OCI-LY7 (cell line): Measurements from ENCODE around the gene TRPC6. TPM values are rescaled to one million over a fixed set of nuclear protein-coding genes. Genes with fewer than 3 reads are reported as not detected.

Experiments
- BruUV-seq: library from RNA; stranded (reverse); fragments of 400-500 nt; replicated peaks from 2 replicates; lab custom pipeline; 2021; lab: Mats Ljungman, UMichigan
- CTCF ChIA-PET: fragments of 300-600 bp; sonication (Branson Sonifier 250); formaldehyde crosslinking; loops from one replicate; lab custom pipeline; 2022; ENCODE audit warnings: antibody characterized with exemption; ENCODE audit not compliant: unreplicated experiment; lab: Charles Lee
- POLR2A ChIA-PET: fragments of 300-600 bp; sonication (Branson Sonifier 250); formaldehyde crosslinking; loops from one replicate; lab custom pipeline; 2022; ENCODE audit warnings: antibody characterized with exemption; lab: Charles Lee
- DNase-seq: peaks from one replicate; pipeline ENCODE4 v3.0.0-alpha.2; 2015; ENCODE audit warnings: low spot score
- H2AFZ ChIP-seq: fragments of 200-600 bp; sonication (generic), shearing (Covaris generic); 2 replicates; pipeline ENCODE4 v1.6.1; 2014; ENCODE audit warnings: mild to moderate bottlenecking, antibody characterized with exemption, low read length, moderate library complexity
- H3K27ac ChIP-seq: fragments of 200-600 bp; sonication (generic); 2 replicates; pipeline ENCODE4 v1.5.1; 2014; ENCODE audit warnings: mixed run types, low read depth, mild to moderate bottlenecking, moderate library complexity, low read length, inconsistent platforms; ENCODE audit not compliant: poor library complexity, severe bottlenecking
- H3K36me3 ChIP-seq: fragments of 200-600 bp; sonication (generic); 2 replicates; pipeline ENCODE4 v1.6.1; 2014; ENCODE audit warnings: mild to moderate bottlenecking, antibody characterized with exemption, low read length, moderate library complexity, mixed read lengths; ENCODE audit not compliant: insufficient read depth
- H3K4me1 ChIP-seq: fragments of 200-600 bp; sonication (generic); 2 replicates; pipeline ENCODE4 v1.5.1; 2014; ENCODE audit warnings: mild to moderate bottlenecking, low read length; ENCODE audit not compliant: insufficient read depth, poor library complexity, severe bottlenecking
- H3K4me2 ChIP-seq: fragments of 200-600 bp; sonication (generic); 2 replicates; pipeline ENCODE4 v1.6.1; 2014; ENCODE audit warnings: mild to moderate bottlenecking, low read length
- H3K4me3 ChIP-seq: fragments of 200-600 bp; sonication (generic); 2 replicates; pipeline ENCODE4 v1.5.1; 2014; ENCODE audit warnings: mild to moderate bottlenecking, low read depth, low read length; ENCODE audit not compliant: poor library complexity, severe bottlenecking
- H3K79me2 ChIP-seq: fragments of 200-600 bp; sonication (generic); 2 replicates; pipeline ENCODE4 v1.6.1; 2016; ENCODE audit warnings: low read depth, mild to moderate bottlenecking, low read length, moderate library complexity, mixed read lengths; ENCODE audit not compliant: insufficient read depth
- H3K9me2 ChIP-seq: fragments of 200-600 bp; sonication (generic); 2 replicates; pipeline ENCODE4 v1.6.1; 2016; ENCODE audit warnings: mild to moderate bottlenecking, low read length, mixed read lengths; ENCODE audit not compliant: insufficient read depth
- H3K9me3 ChIP-seq: fragments of 200-600 bp; sonication (generic); 2 replicates; pipeline ENCODE4 v1.6.1; 2014; ENCODE audit warnings: mild to moderate bottlenecking, mixed run types, low read length, mixed read lengths
- H4K20me1 ChIP-seq: fragments of 200-600 bp; sonication (generic); 2 replicates; pipeline ENCODE4 v1.6.1; 2014; ENCODE audit warnings: mild to moderate bottlenecking, antibody characterized with exemption, low read length, moderate library complexity, mixed read lengths; ENCODE audit not compliant: insufficient read depth
- EZH2phosphoT487 ChIP-seq: fragments of 200-600 bp; sonication (generic); IDR thresholded peaks from 2 replicates; pipeline ENCODE4 v1.6.1; 2018; ENCODE audit warnings: low read depth, borderline replicate concordance, mild to moderate bottlenecking, mixed run types, antibody characterized with exemption, low read length, moderate library complexity, mixed read lengths
- intact Hi-C: fragments of 100-400 bp; cut with micrococcal nuclease; formaldehyde crosslinking; loops from one replicate; pipeline ENCODE4 v1.10.0; 2022; ENCODE audit not compliant: unreplicated experiment
- total RNA-seq, 2 experiments: library from RNA; depleted of rRNA in 1 of 2; stranded (reverse); fragments of >200 nt in 1 of 2; shearing (Covaris generic) in 1 of 2; gene quantifications; 2 replicates each; pipeline ENCODE4 v1.2.3, GENCODE V29; 2014 to 2022
- TF ChIP-seq, protein P1 (sequence below): fragments of 200-600 bp; sonication (generic); conservative IDR thresholded peaks from 2 replicates; pipeline ENCODE4 v1.5.1; 2014; ENCODE audit warnings: mild to moderate bottlenecking, antibody characterized with exemption, low read length, moderate library complexity, mixed read lengths

Gene TRPC6
- total RNA-seq, 2 experiments from 2014 or later = not detected

DNA sequence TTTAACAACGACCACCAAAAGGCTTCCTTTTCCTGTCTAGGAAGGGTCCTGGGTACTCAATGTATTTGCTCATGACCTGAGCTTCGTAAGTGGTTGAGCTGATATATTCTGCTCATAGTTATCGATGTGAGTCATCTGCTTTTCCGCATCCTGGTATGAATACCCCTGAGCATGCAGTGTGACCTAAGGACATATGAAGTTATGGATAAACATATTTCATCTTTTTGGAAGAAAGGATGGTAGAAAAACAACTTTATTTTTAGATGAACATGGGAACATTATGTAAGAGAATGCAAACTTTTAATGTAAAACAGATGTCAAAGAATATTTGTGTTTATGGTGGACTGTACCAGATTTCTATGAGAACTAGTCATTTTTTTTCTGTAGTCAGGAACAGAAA lies 28.4 kb downstream of the TRPC6 start:
- no peaks in the 10 kb centered on the region for H3K9me2 ChIP-seq
- TF ChIP-seq, protein P1, sequence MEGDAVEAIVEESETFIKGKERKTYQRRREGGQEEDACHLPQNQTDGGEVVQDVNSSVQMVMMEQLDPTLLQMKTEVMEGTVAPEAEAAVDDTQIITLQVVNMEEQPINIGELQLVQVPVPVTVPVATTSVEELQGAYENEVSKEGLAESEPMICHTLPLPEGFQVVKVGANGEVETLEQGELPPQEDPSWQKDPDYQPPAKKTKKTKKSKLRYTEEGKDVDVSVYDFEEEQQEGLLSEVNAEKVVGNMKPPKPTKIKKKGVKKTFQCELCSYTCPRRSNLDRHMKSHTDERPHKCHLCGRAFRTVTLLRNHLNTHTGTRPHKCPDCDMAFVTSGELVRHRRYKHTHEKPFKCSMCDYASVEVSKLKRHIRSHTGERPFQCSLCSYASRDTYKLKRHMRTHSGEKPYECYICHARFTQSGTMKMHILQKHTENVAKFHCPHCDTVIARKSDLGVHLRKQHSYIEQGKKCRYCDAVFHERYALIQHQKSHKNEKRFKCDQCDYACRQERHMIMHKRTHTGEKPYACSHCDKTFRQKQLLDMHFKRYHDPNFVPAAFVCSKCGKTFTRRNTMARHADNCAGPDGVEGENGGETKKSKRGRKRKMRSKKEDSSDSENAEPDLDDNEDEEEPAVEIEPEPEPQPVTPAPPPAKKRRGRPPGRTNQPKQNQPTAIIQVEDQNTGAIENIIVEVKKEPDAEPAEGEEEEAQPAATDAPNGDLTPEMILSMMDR = no peak
- TF ChIP-seq EZH2phosphoT487 = no peak
- no peak overlapping the region for H3K4me3 ChIP-seq
- ChIA-PET CTCF (no interaction called here), POLR2A (interaction anchor here (0.5 to 2.5 kb wide), 4 partner anchors 39 to 201 kb away, joined by 3 to 8 read pairs (median 5); no protein-coding TSS in a partner anchor)
- H4K20me1 ChIP-seq = no peaks in the 10 kb centered on the region
- peak overlapping the region; percentile 65; the same call in 1 of the 2 replicates for H2AFZ ChIP-seq
- peaks cover 47% of the 10 kb centered on the region for H3K4me1 ChIP-seq
- intact Hi-C loops = no loop called here
- H3K27ac ChIP-seq = peak overlapping the region; percentile 97
- DNase-seq = no peak
- no peaks in the 10 kb centered on the region for H3K79me2 ChIP-seq
- no TSS peak for BruUV-seq
- H3K4me2 ChIP-seq = no peak overlapping the region
- H3K9me3 ChIP-seq = peaks cover 24% of the 10 kb centered on the region
- H3K36me3 ChIP-seq = peaks cover 26% of the 10 kb centered on the region

GRCh38 chr11:101553891-101554292 lies 29.9 kb downstream of the TRPC6 start:
- intact Hi-C loops = loop anchor here (5.0 kb wide), 1 partner anchor 42 kb away; no protein-coding TSS in a partner anchor
- H3K4me2 ChIP-seq = peak overlapping the region; percentile 63
- POLR2A ChIA-PET = interaction anchor here (0.6 to 2.5 kb wide), 14 partner anchors 10 to 282 kb away, joined by 3 to 12 read pairs (median 4); no protein-coding TSS in a partner anchor
- H3K9me2 ChIP-seq = no peaks in the 10 kb centered on the region
- H3K4me1 ChIP-seq = peaks cover 47% of the 10 kb centered on the region
- peak overlapping the region; percentile 69 for H2AFZ ChIP-seq
- H3K79me2 ChIP-seq = no peaks in the 10 kb centered on the region
- CTCF ChIA-PET = no interaction called here
- peak overlapping the region; percentile 40 for H3K4me3 ChIP-seq
- peak overlapping the region; percentile 97 for H3K27ac ChIP-seq
- TF ChIP-seq EZH2phosphoT487 = no peak
- TF ChIP-seq, protein P1 = no peak
- BruUV-seq = no TSS peak
- DNase-seq = peak; percentile 93
- peaks cover 26% of the 10 kb centered on the region for H3K36me3 ChIP-seq
- H3K9me3 ChIP-seq = peaks cover 24% of the 10 kb centered on the region
- no peaks in the 10 kb centered on the region for H4K20me1 ChIP-seq

GRCh38 chr11:101552888-101553287 lies 30.9 kb downstream of the TRPC6 start:
- POLR2A ChIA-PET = interaction anchor here (0.5 to 2.1 kb wide), 19 partner anchors 9 to 1008 kb away, joined by 3 to 12 read pairs (median 3); no protein-coding TSS in a partner anchor
- Histone ChIP-seq H2AFZ (peak overlapping the region; percentile 69), H3K4me2 (peak overlapping the region; percentile 63)

More at GRCh38 chr11:101552888-101553287, 30.9 kb downstream of the TRPC6 start:
- H4K20me1 ChIP-seq = no peaks in the 10 kb centered on the region
- BruUV-seq = no TSS peak
- no peaks in the 10 kb centered on the region for H3K79me2 ChIP-seq
- TF ChIP-seq, protein P1 = no peak
- no peak for TF ChIP-seq EZH2phosphoT487
- peak overlapping the region; percentile 34 for H3K4me3 ChIP-seq
- H3K9me3 ChIP-seq = peaks cover 24% of the 10 kb centered on the region
- peaks cover 47% of the 10 kb centered on the region for H3K4me1 ChIP-seq
- CTCF ChIA-PET = no interaction called here
- H3K9me2 ChIP-seq = no peaks in the 10 kb centered on the region
- DNase-seq = no peak
- peak overlapping the region; percentile 97 for H3K27ac ChIP-seq
- peaks cover 26% of the 10 kb centered on the region for H3K36me3 ChIP-seq
- intact Hi-C loops = loop anchor here (5.0 kb wide), 1 partner anchor 41 kb away; no protein-coding TSS in a partner anchor
